ENCODE data around the gene EPC1.

The EPC1 gene

DNA sequence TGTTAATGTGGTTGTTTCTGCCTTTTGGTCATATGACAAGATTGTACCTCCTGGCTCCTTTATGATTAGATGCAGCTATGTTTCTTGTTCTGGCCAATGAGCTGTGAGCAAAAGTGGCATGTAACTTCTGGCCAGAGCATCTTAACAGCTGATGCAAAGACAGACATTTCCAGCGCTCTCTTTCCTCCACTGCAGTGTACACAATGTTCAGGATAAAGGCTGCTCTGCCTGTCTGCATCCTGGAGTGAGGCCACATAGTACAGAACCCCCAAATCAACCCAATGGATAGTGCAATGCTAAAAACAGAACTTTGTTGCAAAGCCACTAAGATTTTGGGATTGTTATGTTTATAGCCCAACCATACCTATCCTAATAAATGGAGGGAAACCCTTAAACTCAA, 17.9 kb downstream of the EPC1 start:
- Histone ChIP-seq H3K4ac (ENCODE audit: low read length) (no peak overlapping the region), H4K91ac (ENCODE audit: low read depth, low read length, poor library complexity) (no peak overlapping the region), H3K18ac (ENCODE audit: low read length) (no peak overlapping the region), H4K8ac (ENCODE audit: low read depth, low read length) (no peak overlapping the region), H3K27ac (replicated peaks; ENCODE audit: low read length) (no peak overlapping the region), H3K4me3 (ENCODE audit: low read length in 2 of 2) (no peak overlapping the region), H2BK5ac (ENCODE audit: low read length) (no peak overlapping the region), H3K9me3 (replicated peaks in 1 of 2; ENCODE audit: control insufficient read depth in 2 of 2, insufficient read depth in 1 of 2, low read depth in 1 of 2, low read length in 2 of 2) (no peaks in the 10 kb centered on the region), H2BK12ac (ENCODE audit: low read length) (no peak overlapping the region), H3K4me1 (ENCODE audit: control insufficient read depth in 2 of 2, insufficient read depth in 1 of 2, low read depth in 1 of 2, low read length in 2 of 2) (peaks cover 4% of the 10 kb centered on the region in 2 donors), H2BK120ac (ENCODE audit: low read depth, low read length) (no peak overlapping the region), H3K4me2 (ENCODE audit: insufficient read depth, low read length, poor library complexity, severe bottlenecking) (no peak overlapping the region), H2BK15ac (ENCODE audit: low read length) (no peak overlapping the region), H3K36me3 (replicated peaks in 1 of 2; ENCODE audit: control insufficient read depth in 2 of 2, insufficient read depth in 2 of 2, low read length in 2 of 2) (peaks cover 0 to 71% of the 10 kb centered on the region in 2 donors), H3K9ac (ENCODE audit: low read depth, low read length, poor library complexity) (no peak overlapping the region), H3K23ac (ENCODE audit: low read depth, low read length, poor library complexity) (no peak overlapping the region), H3K27me3 (ENCODE audit: control insufficient read depth in 3 of 3, insufficient read depth in 3 of 3, low read depth in 1 of 3, low read length in 3 of 3) (no peaks in the 10 kb centered on the region), H2AK5ac (ENCODE audit: low read depth, low read length) (no peak overlapping the region), H3K14ac (ENCODE audit: low read length) (no peak overlapping the region), H3K79me1 (ENCODE audit: low read depth, low read length) (peaks cover 2% of the 10 kb centered on the region), H2AFZ (ENCODE audit: low read length) (no peak overlapping the region)
- no CpG with 5 or more reads among the region's 1 CpG for WGBS, 2 donors (ENCODE audit: extremely low coverage in 2 of 2, insufficient read length in 2 of 2, insufficient replicate concordance in 1 of 2)
- DNase-seq (ENCODE audit: low spot score) = no peak

GRCh38 chr10:32328499-32328898, 18.5 kb downstream of the EPC1 start:
- Histone ChIP-seq H3K9me3 (replicated peaks in 1 of 2; ENCODE audit: control insufficient read depth in 2 of 2, insufficient read depth in 1 of 2, low read depth in 1 of 2, low read length in 2 of 2) (no peaks in the 10 kb centered on the region), H3K27me3 (ENCODE audit: control insufficient read depth in 3 of 3, insufficient read depth in 3 of 3, low read depth in 1 of 3, low read length in 3 of 3) (no peaks in the 10 kb centered on the region), H3K9ac (ENCODE audit: low read depth, low read length, poor library complexity) (no peak overlapping the region), H2BK15ac (ENCODE audit: low read length) (no peak overlapping the region), H2BK12ac (ENCODE audit: low read length) (no peak overlapping the region), H3K4me1 (ENCODE audit: control insufficient read depth in 2 of 2, insufficient read depth in 1 of 2, low read depth in 1 of 2, low read length in 2 of 2) (peaks cover 4% of the 10 kb centered on the region in 2 donors), H3K79me1 (ENCODE audit: low read depth, low read length) (peaks cover 2% of the 10 kb centered on the region), H3K27ac (replicated peaks; ENCODE audit: low read length) (no peak overlapping the region), H2AFZ (ENCODE audit: low read length) (no peak overlapping the region), H3K23ac (ENCODE audit: low read depth, low read length, poor library complexity) (no peak overlapping the region), H4K8ac (ENCODE audit: low read depth, low read length) (no peak overlapping the region), H4K91ac (ENCODE audit: low read depth, low read length, poor library complexity) (no peak overlapping the region), H3K14ac (ENCODE audit: low read length) (no peak overlapping the region), H2AK5ac (ENCODE audit: low read depth, low read length) (no peak overlapping the region), H2BK120ac (ENCODE audit: low read depth, low read length) (no peak overlapping the region), H3K36me3 (replicated peaks in 1 of 2; ENCODE audit: control insufficient read depth in 2 of 2, insufficient read depth in 2 of 2, low read length in 2 of 2) (peaks cover 0 to 68% of the 10 kb centered on the region in 2 donors), H3K4ac (ENCODE audit: low read length) (no peak overlapping the region), H2BK5ac (ENCODE audit: low read length) (no peak overlapping the region), H3K4me2 (ENCODE audit: insufficient read depth, low read length, poor library complexity, severe bottlenecking) (no peak overlapping the region), H3K18ac (ENCODE audit: low read length) (no peak overlapping the region), H3K4me3 (ENCODE audit: low read length in 2 of 2) (no peak overlapping the region)
- no peak for DNase-seq (ENCODE audit: low spot score)
- WGBS, 2 donors (ENCODE audit: extremely low coverage in 2 of 2, insufficient read length in 2 of 2, insufficient replicate concordance in 1 of 2) = no CpG with 5 or more reads among the region's 3 CpGs

GRCh38 chr10:32327364-32327691, 19.6 kb downstream of the EPC1 start:
- peaks cover 0 to 60% of the 10 kb centered on the region in 2 donors for H3K36me3 ChIP-seq (replicated peaks in 1 of 2; ENCODE audit: control insufficient read depth in 2 of 2, insufficient read depth in 2 of 2, low read length in 2 of 2)
- H2AK5ac ChIP-seq (ENCODE audit: low read depth, low read length) = no peak overlapping the region
- H3K18ac ChIP-seq (ENCODE audit: low read length) = no peak overlapping the region
- no peak overlapping the region for H3K27ac ChIP-seq (replicated peaks; ENCODE audit: low read length)
- H3K27me3 ChIP-seq (ENCODE audit: control insufficient read depth in 3 of 3, insufficient read depth in 3 of 3, low read depth in 1 of 3, low read length in 3 of 3) = no peaks in the 10 kb centered on the region
- H3K4ac ChIP-seq (ENCODE audit: low read length) = no peak overlapping the region
- peaks cover 2% of the 10 kb centered on the region for H3K79me1 ChIP-seq (ENCODE audit: low read depth, low read length)
- no peak overlapping the region for H2AFZ ChIP-seq (ENCODE audit: low read length)
- H3K9ac ChIP-seq (ENCODE audit: low read depth, low read length, poor library complexity) = no peak overlapping the region
- no peak for DNase-seq (ENCODE audit: low spot score)
- H2BK15ac ChIP-seq (ENCODE audit: low read length) = no peak overlapping the region
- H2BK12ac ChIP-seq (ENCODE audit: low read length) = no peak overlapping the region
- H4K8ac ChIP-seq (ENCODE audit: low read depth, low read length) = no peak overlapping the region
- H3K4me3 ChIP-seq (ENCODE audit: low read length in 2 of 2) = no peak overlapping the region
- no peaks in the 10 kb centered on the region for H3K9me3 ChIP-seq (replicated peaks in 1 of 2; ENCODE audit: control insufficient read depth in 2 of 2, insufficient read depth in 1 of 2, low read depth in 1 of 2, low read length in 2 of 2)
- H3K23ac ChIP-seq (ENCODE audit: low read depth, low read length, poor library complexity) = no peak overlapping the region
- H3K4me1 ChIP-seq (ENCODE audit: control insufficient read depth in 2 of 2, insufficient read depth in 1 of 2, low read depth in 1 of 2, low read length in 2 of 2) = peaks cover 3 to 4% of the 10 kb centered on the region in 2 donors
- H3K14ac ChIP-seq (ENCODE audit: low read length) = no peak overlapping the region
- H2BK5ac ChIP-seq (ENCODE audit: low read length) = no peak overlapping the region
- H3K4me2 ChIP-seq (ENCODE audit: insufficient read depth, low read length, poor library complexity, severe bottlenecking) = no peak overlapping the region
- H2BK120ac ChIP-seq (ENCODE audit: low read depth, low read length) = no peak overlapping the region
- WGBS, 2 donors (ENCODE audit: extremely low coverage in 2 of 2, insufficient read length in 2 of 2, insufficient replicate concordance in 1 of 2) = no CpG with 5 or more reads among the region's 1 CpG
- no peak overlapping the region for H4K91ac ChIP-seq (ENCODE audit: low read depth, low read length, poor library complexity)

GRCh38 chr10:32326680-32327363, 20.1 kb downstream of the EPC1 start:
- Histone ChIP-seq H3K4me1 (ENCODE audit: control insufficient read depth in 2 of 2, insufficient read depth in 1 of 2, low read depth in 1 of 2, low read length in 2 of 2) (peaks cover 2 to 4% of the 10 kb centered on the region in 2 donors), H2AFZ (ENCODE audit: low read length) (no peak overlapping the region), H3K4me3 (ENCODE audit: low read length in 2 of 2) (no peak overlapping the region), H4K8ac (ENCODE audit: low read depth, low read length) (no peak overlapping the region), H3K18ac (ENCODE audit: low read length) (no peak overlapping the region), H4K91ac (ENCODE audit: low read depth, low read length, poor library complexity) (no peak overlapping the region), H3K9ac (ENCODE audit: low read depth, low read length, poor library complexity) (no peak overlapping the region), H2BK120ac (ENCODE audit: low read depth, low read length) (no peak overlapping the region), H3K4ac (ENCODE audit: low read length) (no peak overlapping the region), H2AK5ac (ENCODE audit: low read depth, low read length) (no peak overlapping the region), H2BK12ac (ENCODE audit: low read length) (no peak overlapping the region), H3K27ac (replicated peaks; ENCODE audit: low read length) (no peak overlapping the region), H3K9me3 (replicated peaks in 1 of 2; ENCODE audit: control insufficient read depth in 2 of 2, insufficient read depth in 1 of 2, low read depth in 1 of 2, low read length in 2 of 2) (peaks cover 0 to 2% of the 10 kb centered on the region in 2 donors), H3K23ac (ENCODE audit: low read depth, low read length, poor library complexity) (no peak overlapping the region), H3K27me3 (ENCODE audit: control insufficient read depth in 3 of 3, insufficient read depth in 3 of 3, low read depth in 1 of 3, low read length in 3 of 3) (no peaks in the 10 kb centered on the region), H3K4me2 (ENCODE audit: insufficient read depth, low read length, poor library complexity, severe bottlenecking) (no peak overlapping the region), H3K36me3 (replicated peaks in 1 of 2; ENCODE audit: control insufficient read depth in 2 of 2, insufficient read depth in 2 of 2, low read length in 2 of 2) (peaks cover 0 to 60% of the 10 kb centered on the region in 2 donors), H3K14ac (ENCODE audit: low read length) (no peak overlapping the region), H2BK5ac (ENCODE audit: low read length) (no peak overlapping the region), H3K79me1 (ENCODE audit: low read depth, low read length) (peaks cover 2% of the 10 kb centered on the region), H2BK15ac (ENCODE audit: low read length) (no peak overlapping the region)
- no peak for DNase-seq (ENCODE audit: low spot score)
- no CpG with 5 or more reads among the region's 4 CpGs for WGBS, 2 donors (ENCODE audit: extremely low coverage in 2 of 2, insufficient read length in 2 of 2, insufficient replicate concordance in 1 of 2)

Measured in neuronal stem cell (in vitro differentiated cells).